H9 (cell line): Measurements from ENCODE around the gene RIOK1. TPM values are rescaled to one million over a fixed set of nuclear protein-coding genes. Genes with fewer than 3 reads are reported as not detected.

Experiments
- DNase-seq: peaks from one replicate; pipeline ENCODE4 v3.0.0-alpha.2; 2017
- H2AFZ ChIP-seq: one replicate; pipeline ENCODE4 v1.6.1; 2013; ENCODE audit warnings: mild to moderate bottlenecking, low read length, control low read depth, moderate library complexity
- H2AK5ac ChIP-seq: 2 replicates; pipeline ENCODE4 v1.6.1; 2013; ENCODE audit warnings: low read length, control low read depth, mixed read lengths; ENCODE audit not compliant: insufficient read length
- H2BK120ac ChIP-seq: one replicate; pipeline ENCODE4 v1.6.1; 2013; ENCODE audit warnings: low read depth, mild to moderate bottlenecking, low read length, control low read depth, inconsistent platforms; ENCODE audit not compliant: poor library complexity, severe bottlenecking
- H2BK12ac ChIP-seq: 2 replicates; pipeline ENCODE4 v1.6.1; 2013; ENCODE audit warnings: low read length, control low read depth, mixed read lengths, low read depth; ENCODE audit not compliant: insufficient read length
- H2BK15ac ChIP-seq: 2 replicates; pipeline ENCODE4 v1.6.1; 2013; ENCODE audit warnings: low read depth, low read length, control low read depth
- H2BK20ac ChIP-seq: one replicate; pipeline ENCODE4 v1.6.1; 2013; ENCODE audit warnings: low read depth, mild to moderate bottlenecking, low read length, control low read depth, inconsistent platforms; ENCODE audit not compliant: poor library complexity, severe bottlenecking
- H2BK5ac ChIP-seq: 2 replicates; pipeline ENCODE4 v1.6.1; 2013; ENCODE audit warnings: low read length, control low read depth, mixed read lengths; ENCODE audit not compliant: insufficient read length
- H3K14ac ChIP-seq: 2 replicates; pipeline ENCODE4 v1.6.1; 2013; ENCODE audit warnings: low read length, control low read depth; ENCODE audit not compliant: insufficient read depth
- H3K18ac ChIP-seq: 2 replicates; pipeline ENCODE4 v1.6.1; 2013; ENCODE audit warnings: low read depth, mild to moderate bottlenecking, mixed read lengths, low read length, control low read depth; ENCODE audit not compliant: insufficient read length
- H3K23ac ChIP-seq: 2 replicates; pipeline ENCODE4 v1.6.1; 2013; ENCODE audit warnings: low read length, control low read depth, mixed read lengths, low read depth; ENCODE audit not compliant: insufficient read length
- H3K23me2 ChIP-seq: 2 replicates; pipeline ENCODE4 v1.6.1; 2013; ENCODE audit warnings: low read depth, mild to moderate bottlenecking, mixed read lengths, low read length, control low read depth; ENCODE audit not compliant: insufficient read length, poor library complexity, severe bottlenecking
- H3K27ac ChIP-seq: 2 replicates; pipeline ENCODE4 v1.5.1; 2013; ENCODE audit warnings: low read length, control low read depth, mixed read lengths, low read depth; ENCODE audit not compliant: insufficient read length
- H3K27me3 ChIP-seq: 2 replicates; pipeline ENCODE4 v1.6.1; 2013; ENCODE audit warnings: low read length, control low read depth, inconsistent platforms; ENCODE audit not compliant: insufficient read depth
- H3K4ac ChIP-seq: 2 replicates; pipeline ENCODE4 v1.6.1; 2013; ENCODE audit warnings: low read depth, mild to moderate bottlenecking, control low read depth, inconsistent platforms, low read length, moderate library complexity
- H3K4me1 ChIP-seq: 2 replicates; pipeline ENCODE4 v1.6.1; 2013; ENCODE audit warnings: low read length, control low read depth, inconsistent platforms; ENCODE audit not compliant: insufficient read depth
- H3K4me2 ChIP-seq: 2 replicates; pipeline ENCODE4 v1.6.1; 2013; ENCODE audit warnings: low read length, control low read depth, mixed read lengths; ENCODE audit not compliant: insufficient read length, insufficient read depth
- H3K56ac ChIP-seq: 2 replicates; pipeline ENCODE4 v1.6.1; 2013; ENCODE audit warnings: low read depth, mild to moderate bottlenecking, mixed read lengths, low read length, control low read depth; ENCODE audit not compliant: insufficient read length
- H3K79me1 ChIP-seq: 2 replicates; pipeline ENCODE4 v1.6.1; 2013; ENCODE audit warnings: low read depth, mild to moderate bottlenecking, moderate library complexity, low read length, control low read depth, inconsistent platforms; ENCODE audit not compliant: insufficient read depth, poor library complexity, severe bottlenecking
- H3K79me2 ChIP-seq: 2 replicates; pipeline ENCODE4 v1.6.1; 2013; ENCODE audit warnings: low read length, control low read depth, inconsistent platforms; ENCODE audit not compliant: insufficient read depth
- H3K9ac ChIP-seq: 2 replicates; pipeline ENCODE4 v1.6.1; 2013; ENCODE audit warnings: low read length, control low read depth, mixed read lengths; ENCODE audit not compliant: insufficient read length; ENCODE audit errors: extremely low read depth
- H3K9me3 ChIP-seq: one replicate; pipeline ENCODE4 v1.6.1; 2013; ENCODE audit warnings: low read depth, low read length, inconsistent platforms; ENCODE audit not compliant: control insufficient read depth
- H3T11ph ChIP-seq: one replicate; pipeline ENCODE4 v1.6.1; 2013; ENCODE audit warnings: mild to moderate bottlenecking, low read length, control low read depth, inconsistent platforms
- H4K20me1 ChIP-seq: one replicate; pipeline ENCODE4 v1.6.1; 2013; ENCODE audit not compliant: control insufficient read depth, insufficient read length, insufficient read depth
- H4K5ac ChIP-seq: 2 replicates; pipeline ENCODE4 v1.6.1; 2013; ENCODE audit warnings: low read depth, mild to moderate bottlenecking, mixed read lengths, low read length, control low read depth; ENCODE audit not compliant: insufficient read length
- H4K8ac ChIP-seq: replicated peaks from 2 replicates; pipeline ENCODE4 v1.6.1; 2013; ENCODE audit warnings: low read length, control low read depth, mixed read lengths, low read depth; ENCODE audit not compliant: insufficient read length
- H4K91ac ChIP-seq: 2 replicates; pipeline ENCODE4 v1.6.1; 2013; ENCODE audit warnings: low read depth, mild to moderate bottlenecking, moderate library complexity, mixed read lengths, low read length, control low read depth; ENCODE audit not compliant: insufficient read length
- H3K27ac Mint-ChIP-seq, 3 experiments: 2 replicates in 2 of 3; 3 replicates in 1 of 3; pipeline ENCODE4 v1.8.0; 2020 to 2021; ENCODE audit warnings: mixed read lengths in 3 of 3, mild to moderate bottlenecking in 1 of 3, moderate library complexity in 1 of 3
- H3K27me3 Mint-ChIP-seq: 2 replicates; pipeline ENCODE4 v1.8.0; 2021; ENCODE audit warnings: low read depth, mild to moderate bottlenecking, moderate library complexity, mixed read lengths
- H3K36me3 Mint-ChIP-seq, 3 experiments: 2 replicates in 2 of 3; 3 replicates in 1 of 3; pipeline ENCODE4 v1.8.0; 2020 to 2021; ENCODE audit warnings: low read depth in 3 of 3, mixed read lengths in 3 of 3; ENCODE audit not compliant: insufficient read depth in 1 of 3
- H3K4me1 Mint-ChIP-seq, 2 experiments: 2 replicates each; pipeline ENCODE4 v1.8.0; 2020; ENCODE audit warnings: mixed read lengths in 2 of 2
- H3K4me3 Mint-ChIP-seq, 2 experiments: 2 replicates in 1 of 2; 3 replicates in 1 of 2; pipeline ENCODE4 v1.8.0; 2020 to 2021; ENCODE audit warnings: mild to moderate bottlenecking in 2 of 2, mixed read lengths in 2 of 2, moderate library complexity in 1 of 2
- H3K9me3 Mint-ChIP-seq, 2 experiments: 2 replicates in 1 of 2; 3 replicates in 1 of 2; pipeline ENCODE4 v1.8.0; 2020; ENCODE audit warnings: mild to moderate bottlenecking in 2 of 2, mixed read lengths in 2 of 2, moderate library complexity in 1 of 2
- CTCF ChIP-seq: fragments of 200-600 bp; sonication (generic); conservative IDR thresholded peaks from 3 replicates; pipeline ENCODE4 v1.8.0; 2021; ENCODE audit warnings: antibody characterized with exemption, mild to moderate bottlenecking
- WGBS: extraction: QIAGEN DNeasy Blood & Tissue Kit; methylation state at CpG from one replicate; pipeline ENCODE4 v1.1.7; 2013; ENCODE audit warnings: missing lambda C conversion rate, low lambda C conversion rate, mixed read lengths; ENCODE audit not compliant: insufficient read length; ENCODE audit errors: extremely low coverage; 5-methylcytosine and 5-hydroxymethylcytosine counted together
- total RNA-seq: library from RNA; stranded (reverse); gene quantifications from 2 replicates; pipeline ENCODE4 v1.2.1, GENCODE V29; 2021

Gene RIOK1
- total RNA-seq, 1 experiment from 2014 or later: 40.0 TPM

GRCh38 chr6:7406743-7407142, 17.1 kb downstream of the RIOK1 start:
- no peak overlapping the region for H4K91ac ChIP-seq
- H3K18ac ChIP-seq: no peak overlapping the region
- H3K79me1 ChIP-seq: no peaks in the 10 kb centered on the region
- no peaks in the 10 kb centered on the region for H3K23me2 ChIP-seq
- no peak overlapping the region for H2AFZ ChIP-seq
- no peak for TF ChIP-seq CTCF
- H3K27me3 Mint-ChIP-seq: no peaks in the 10 kb centered on the region
- no peak overlapping the region for H3K56ac ChIP-seq
- H3K23ac ChIP-seq: no peak overlapping the region
- H3K27ac Mint-ChIP-seq: no peak overlapping the region
- DNase-seq: no peak
- WGBS: no CpG with 5 or more reads among the region's 9 CpGs
- H3K9me3 ChIP-seq: no peaks in the 10 kb centered on the region
- H3K4me3 Mint-ChIP-seq: no peak overlapping the region
- H3K27me3 ChIP-seq: no peaks in the 10 kb centered on the region
- H2AK5ac ChIP-seq: no peak overlapping the region
- H3K9me3 Mint-ChIP-seq: no peaks in the 10 kb centered on the region
- H3K36me3 Mint-ChIP-seq: peaks cover 29 to 84% (median 76%) of the 10 kb centered on the region in 3 experiments; a peak in 6 of 7 replicates
- H3K4me1 Mint-ChIP-seq: no peaks in the 10 kb centered on the region
- no peak overlapping the region for H3T11ph ChIP-seq
- H2BK20ac ChIP-seq: no peak overlapping the region
- no peak overlapping the region for H3K9ac ChIP-seq
- H3K79me2 ChIP-seq: no peaks in the 10 kb centered on the region
- H3K4ac ChIP-seq: no peak overlapping the region
- no peak overlapping the region for H3K14ac ChIP-seq
- no peaks in the 10 kb centered on the region for H4K20me1 ChIP-seq
- H3K4me2 ChIP-seq: no peak overlapping the region
- no peak overlapping the region for H4K8ac ChIP-seq
- no peaks in the 10 kb centered on the region for H3K4me1 ChIP-seq
- H2BK5ac ChIP-seq: no peak overlapping the region
- no peak overlapping the region for H4K5ac ChIP-seq
- no peak overlapping the region for H2BK15ac ChIP-seq
- H2BK120ac ChIP-seq: no peak overlapping the region
- H3K27ac ChIP-seq: no peak overlapping the region
- no peak overlapping the region for H2BK12ac ChIP-seq
